A549 (cell line): ENCODE data around the gene SARDH.

Experiments used
- POLR2A ChIP-seq: IDR thresholded peaks from 2 replicates; pipeline ENCODE4 v1.6.1; 2012; ENCODE audit warnings: mild to moderate bottlenecking, low read length
- TF ChIP-seq, protein P1 (sequence below): fragments of >200 bp; sonication (Bioruptor Twin); formaldehyde crosslinking; IDR thresholded peaks from 3 replicates; pipeline ENCODE4 v1.5.1; 2016
- TF ChIP-seq, protein P2 (sequence below): fragments of 250-450 bp; sonication (Bioruptor Pico); IDR thresholded peaks from 2 replicates; pipeline ENCODE4 v1.5.0; 2021; ENCODE audit warnings: mild to moderate bottlenecking, moderate library complexity, borderline replicate concordance

DNA sequence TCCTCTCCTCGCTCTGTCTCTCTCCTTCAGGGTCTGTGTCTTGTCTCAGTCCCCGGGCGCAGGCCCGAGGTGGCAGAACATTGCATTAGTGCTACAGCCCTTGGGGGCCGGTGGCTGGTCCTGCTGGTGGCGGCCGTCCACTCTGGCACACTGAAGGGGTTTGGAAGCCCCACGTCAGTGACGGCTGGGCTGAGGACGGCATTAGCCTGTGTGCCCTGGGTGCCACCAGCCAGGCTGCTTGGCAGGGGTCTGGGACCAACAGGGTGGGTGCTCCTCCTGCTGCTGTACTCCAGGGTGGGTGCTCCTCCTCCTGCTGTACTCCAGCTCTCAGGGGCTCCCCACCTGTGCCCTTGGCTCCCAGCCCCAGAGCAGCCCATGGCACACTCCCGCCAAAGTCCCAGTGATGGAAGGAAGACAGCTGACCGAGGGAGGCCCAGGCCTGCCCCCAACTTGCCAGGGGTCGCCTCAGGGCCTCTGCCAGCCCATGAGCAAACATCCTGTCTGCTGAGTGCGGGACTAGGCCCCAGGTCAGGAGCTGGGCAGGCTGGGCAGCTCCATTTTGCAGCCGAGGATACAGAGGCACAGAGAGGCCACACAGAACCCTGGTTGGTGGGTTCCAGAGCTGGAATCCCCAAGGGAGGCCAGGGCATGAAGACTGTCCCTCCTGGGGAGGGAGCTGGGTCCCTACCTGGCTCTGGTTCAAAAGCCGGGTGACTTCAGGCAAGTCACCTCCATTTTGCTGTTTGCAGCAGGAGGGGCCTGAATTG, 27.3 kb downstream of the SARDH start:
- TF ChIP-seq, protein P1, sequence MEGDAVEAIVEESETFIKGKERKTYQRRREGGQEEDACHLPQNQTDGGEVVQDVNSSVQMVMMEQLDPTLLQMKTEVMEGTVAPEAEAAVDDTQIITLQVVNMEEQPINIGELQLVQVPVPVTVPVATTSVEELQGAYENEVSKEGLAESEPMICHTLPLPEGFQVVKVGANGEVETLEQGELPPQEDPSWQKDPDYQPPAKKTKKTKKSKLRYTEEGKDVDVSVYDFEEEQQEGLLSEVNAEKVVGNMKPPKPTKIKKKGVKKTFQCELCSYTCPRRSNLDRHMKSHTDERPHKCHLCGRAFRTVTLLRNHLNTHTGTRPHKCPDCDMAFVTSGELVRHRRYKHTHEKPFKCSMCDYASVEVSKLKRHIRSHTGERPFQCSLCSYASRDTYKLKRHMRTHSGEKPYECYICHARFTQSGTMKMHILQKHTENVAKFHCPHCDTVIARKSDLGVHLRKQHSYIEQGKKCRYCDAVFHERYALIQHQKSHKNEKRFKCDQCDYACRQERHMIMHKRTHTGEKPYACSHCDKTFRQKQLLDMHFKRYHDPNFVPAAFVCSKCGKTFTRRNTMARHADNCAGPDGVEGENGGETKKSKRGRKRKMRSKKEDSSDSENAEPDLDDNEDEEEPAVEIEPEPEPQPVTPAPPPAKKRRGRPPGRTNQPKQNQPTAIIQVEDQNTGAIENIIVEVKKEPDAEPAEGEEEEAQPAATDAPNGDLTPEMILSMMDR: no peak
- TF ChIP-seq, protein P2, sequence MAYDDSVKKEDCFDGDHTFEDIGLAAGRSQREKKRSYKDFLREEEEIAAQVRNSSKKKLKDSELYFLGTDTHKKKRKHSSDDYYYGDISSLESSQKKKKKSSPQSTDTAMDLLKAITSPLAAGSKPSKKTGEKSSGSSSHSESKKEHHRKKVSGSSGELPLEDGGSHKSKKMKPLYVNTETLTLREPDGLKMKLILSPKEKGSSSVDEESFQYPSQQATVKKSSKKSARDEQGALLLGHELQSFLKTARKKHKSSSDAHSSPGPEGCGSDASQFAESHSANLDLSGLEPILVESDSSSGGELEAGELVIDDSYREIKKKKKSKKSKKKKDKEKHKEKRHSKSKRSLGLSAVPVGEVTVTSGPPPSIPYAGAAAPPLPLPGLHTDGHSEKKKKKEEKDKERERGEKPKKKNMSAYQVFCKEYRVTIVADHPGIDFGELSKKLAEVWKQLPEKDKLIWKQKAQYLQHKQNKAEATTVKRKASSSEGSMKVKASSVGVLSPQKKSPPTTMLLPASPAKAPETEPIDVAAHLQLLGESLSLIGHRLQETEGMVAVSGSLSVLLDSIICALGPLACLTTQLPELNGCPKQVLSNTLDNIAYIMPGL (CRISPR knock-in tag): no peak
- TF ChIP-seq POLR2A: no peak
